ENCODE results near the gene TSPOAP1.

DNA sequence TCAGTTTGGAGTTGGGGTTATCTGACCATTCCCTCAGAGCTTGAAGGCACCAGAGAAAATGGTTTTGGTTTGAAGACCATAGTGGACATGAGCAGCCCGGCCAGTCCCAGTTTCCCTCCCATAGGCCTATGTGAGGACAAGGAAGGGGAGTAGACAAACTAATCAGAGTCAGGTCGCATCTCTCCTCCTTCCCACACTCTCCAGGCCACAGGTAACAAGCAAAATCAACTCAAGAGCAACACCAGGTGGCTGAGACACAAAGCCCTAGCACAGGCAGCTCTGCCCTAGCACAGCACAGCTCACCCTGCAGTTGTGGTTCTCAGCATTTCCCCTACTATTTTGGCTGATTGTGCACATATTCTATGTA is 16.2 kb upstream of the TSPOAP1 start:
- no peak for TF ChIP-seq POLR2A (IDR thresholded peaks at IDR 0.05)
- peak in 1 of 6 experiments; percentile 34 for TF ChIP-seq CTCF (IDR thresholded peaks at IDR 0.05)
